HCT116 (cell line): ENCODE measurements around the gene CLDN15. TPM values are rescaled to one million over a fixed set of nuclear protein-coding genes. Genes with fewer than 3 reads are reported as not detected.

Experiments used
- ATAC-seq: fragments of 200-7000 bp; cut with Tn5 transposase; 2 replicates; pipeline ENCODE4 v1.9.1; 2020; ENCODE audit warnings: mild to moderate bottlenecking, moderate library complexity
- BruUV-seq: library from RNA; stranded (reverse); fragments of 400-500 nt; replicated peaks from 2 replicates; lab custom pipeline; 2021; lab: Mats Ljungman, UMichigan
- CTCF ChIA-PET: fragments of 300-600 bp; sonication (Branson Sonifier 250); formaldehyde crosslinking; loops from one replicate; lab custom pipeline; 2021; ENCODE audit warnings: antibody characterized with exemption; lab: Charles Lee
- POLR2A ChIA-PET: fragments of 300-600, 350-600 bp; sonication (Branson Sonifier 250); formaldehyde crosslinking; loops from one replicate; lab custom pipeline; 2021; ENCODE audit warnings: antibody characterized with exemption; lab: Charles Lee
- RAD21 ChIA-PET, 2 experiments: fragments of 300-600 bp; sonication (Branson Sonifier 250); formaldehyde crosslinking; loops; one replicate each; lab custom pipeline; 2023; ENCODE audit warnings: low total read pairs in 2 of 2; ENCODE audit not compliant: uncharacterized antibody in 2 of 2, unreplicated experiment in 2 of 2, low non-redundant PET in 1 of 2; lab: Charles Lee
- DNase-seq: peaks from one replicate; pipeline ENCODE4 v3.0.0-alpha.2; 2010; ENCODE audit warnings: low read depth, low spot score
- H2AFZ ChIP-seq: fragments of 200-600 bp; shearing (Covaris generic), sonication (generic); 2 replicates; pipeline ENCODE4 v1.6.1; 2017; ENCODE audit warnings: low read depth, mixed run types, mixed read lengths, antibody characterized with exemption, low read length; ENCODE audit not compliant: poor library complexity, severe bottlenecking
- H3K27ac ChIP-seq: 2 replicates; pipeline ENCODE4 v1.5.1; 2012; ENCODE audit warnings: low read depth, low read length
- H3K27me3 ChIP-seq: fragments of 200-600 bp; sonication (generic); 2 replicates; pipeline ENCODE4 v1.6.1; 2016; ENCODE audit warnings: mixed run types, low read length, mixed read lengths; ENCODE audit not compliant: insufficient read depth
- H3K36me3 ChIP-seq, 2 experiments: fragments of 200-500 bp in 1 of 2; fragments of 200-600 bp in 1 of 2; sonication (Bioruptor generic) in 1 of 2; sonication (generic) in 1 of 2; 2 replicates each; pipeline versions ENCODE4 v1.5.1 to v1.6.1; 2014 to 2016; ENCODE audit warnings: low read length in 2 of 2, inconsistent platforms in 1 of 2, mixed read lengths in 1 of 2, mixed run types in 1 of 2; ENCODE audit not compliant: insufficient read depth in 2 of 2, control insufficient read depth in 1 of 2
- H3K4me1 ChIP-seq, 2 experiments: fragments of 200-600 bp in 1 of 2; sonication (generic) in 1 of 2; 2 replicates each; pipeline versions ENCODE4 v1.5.1 to v1.6.1; 2012 to 2017; ENCODE audit warnings: low read length in 2 of 2, inconsistent platforms in 1 of 2, mild to moderate bottlenecking in 1 of 2, mixed read lengths in 1 of 2, mixed run types in 1 of 2, moderate library complexity in 1 of 2; ENCODE audit not compliant: insufficient read depth in 2 of 2, control insufficient read depth in 1 of 2
- H3K4me2 ChIP-seq: fragments of 200-600 bp; sonication (generic); 2 replicates; pipeline ENCODE4 v1.6.1; 2017; ENCODE audit warnings: mixed run types, low read length, mixed read lengths
- H3K4me3 ChIP-seq, 2 experiments: fragments of 200-600 bp in 1 of 2; sonication (generic) in 1 of 2; replicated peaks in 1 of 2; 2 replicates each; pipeline ENCODE4 v1.5.1; 2011 to 2016; ENCODE audit warnings: low read length in 2 of 2, control low read depth in 1 of 2, low read depth in 1 of 2, mild to moderate bottlenecking in 1 of 2, mixed read lengths in 1 of 2, mixed run types in 1 of 2
- H3K79me2 ChIP-seq: fragments of 200-600 bp; sonication (generic); 2 replicates; pipeline ENCODE4 v1.6.1; 2017; ENCODE audit warnings: mild to moderate bottlenecking, mixed run types, low read length, moderate library complexity, mixed read lengths; ENCODE audit not compliant: insufficient read depth
- H3K9ac ChIP-seq: fragments of 200-600 bp; sonication (generic); 2 replicates; pipeline ENCODE4 v1.6.1; 2016; ENCODE audit warnings: low read length, mixed read lengths
- H3K9me2 ChIP-seq: fragments of 200-600 bp; sonication (generic), shearing (Covaris generic); 2 replicates; pipeline ENCODE4 v1.6.1; 2017; ENCODE audit warnings: mixed run types, mild to moderate bottlenecking, moderate library complexity; ENCODE audit not compliant: insufficient read depth
- H3K9me3 ChIP-seq, 2 experiments: fragments of 200-500 bp in 1 of 2; fragments of 200-600 bp in 1 of 2; sonication (Bioruptor generic) in 1 of 2; sonication (generic) in 1 of 2; 2 replicates each; pipeline ENCODE4 v1.6.1; 2014 to 2017; ENCODE audit warnings: low read length in 2 of 2, mixed read lengths in 2 of 2, inconsistent platforms in 1 of 2, low read depth in 1 of 2, mild to moderate bottlenecking in 1 of 2, mixed run types in 1 of 2, moderate library complexity in 1 of 2; ENCODE audit not compliant: control insufficient read depth in 1 of 2, insufficient read depth in 1 of 2
- H4K20me1 ChIP-seq: fragments of 200-600 bp; sonication (generic), shearing (Covaris generic); 2 replicates; pipeline ENCODE4 v1.6.1; 2017; ENCODE audit warnings: mixed run types, mild to moderate bottlenecking, moderate library complexity; ENCODE audit not compliant: insufficient read depth
- CBX3 ChIP-seq: IDR thresholded peaks from 2 replicates; pipeline ENCODE4 v1.6.1; 2012; ENCODE audit warnings: low read depth
- EGR1 ChIP-seq: IDR thresholded peaks from 2 replicates; pipeline ENCODE4 v1.6.1; 2012; ENCODE audit warnings: low read depth
- EZH2 ChIP-seq: fragments of 200-600 bp; sonication (generic); IDR thresholded peaks from 2 replicates; pipeline ENCODE4 v1.6.1; 2017; ENCODE audit warnings: antibody characterized with exemption, mixed run types
- EZH2phosphoT487 ChIP-seq: fragments of 200-600 bp; IDR thresholded peaks from 2 replicates; pipeline ENCODE4 v1.6.1; 2018; ENCODE audit warnings: antibody characterized with exemption, borderline replicate concordance
- FOSL1 ChIP-seq: IDR thresholded peaks from 2 replicates; pipeline ENCODE4 v1.6.1; 2012; ENCODE audit warnings: low read depth
- JUND ChIP-seq: IDR thresholded peaks from 2 replicates; pipeline ENCODE4 v1.6.1; 2012
- POLR2A ChIP-seq: IDR thresholded peaks from 2 replicates; pipeline ENCODE4 v1.7.0; 2011; ENCODE audit warnings: borderline replicate concordance; ENCODE audit not compliant: insufficient read depth, insufficient read length; ENCODE audit errors: extremely low read depth
- RAD21 ChIP-seq: IDR thresholded peaks from 2 replicates; pipeline ENCODE4 v1.6.1; 2012; ENCODE audit warnings: low read depth, mild to moderate bottlenecking
- SP1 ChIP-seq: IDR thresholded peaks from 2 replicates; pipeline ENCODE4 v1.6.1; 2012; ENCODE audit warnings: low read depth
- ZFX ChIP-seq: fragments of 450-650 bp; IDR thresholded peaks from 2 replicates; pipeline ENCODE4 v1.6.1; 2017
- intact Hi-C: fragments of 100-400 bp; cut with micrococcal nuclease; formaldehyde crosslinking; loops from 2 replicates; pipeline ENCODE4 v1.10.0; 2022
- total RNA-seq: library from RNA; stranded (reverse); gene quantifications from one replicate; pipeline ENCODE4 v1.2.1, GENCODE V29; 2021; ENCODE audit not compliant: unreplicated experiment
- TF ChIP-seq, protein P1 (sequence below): IDR thresholded peaks from 2 replicates; pipeline ENCODE4 v1.6.1; 2011; ENCODE audit warnings: mild to moderate bottlenecking, low read length, moderate library complexity; ENCODE audit not compliant: insufficient replicate concordance; ENCODE audit errors: extremely low read depth
- TF ChIP-seq, protein P2 (sequence below): IDR thresholded peaks from 2 replicates; pipeline ENCODE4 v1.6.1; 2012
- TF ChIP-seq, protein P3 (sequence below), 3 experiments: fragments of 200-600 bp in 1 of 3; sonication (generic) in 1 of 3; IDR thresholded peaks in 2 of 3; conservative IDR thresholded peaks in 1 of 3; 2 replicates each; pipeline ENCODE4 v1.5.1; 2012 to 2017; ENCODE audit warnings: low read depth in 2 of 3, low read length in 2 of 3, antibody characterized with exemption in 1 of 3, borderline replicate concordance in 1 of 3, control low read depth in 1 of 3, mild to moderate bottlenecking in 1 of 3, mixed read lengths in 1 of 3, mixed run types in 1 of 3, moderate library complexity in 1 of 3; ENCODE audit not compliant: insufficient read depth in 1 of 3
- TF ChIP-seq, protein P4 (sequence below): IDR thresholded peaks from 2 replicates; pipeline ENCODE4 v1.6.1; 2012; ENCODE audit warnings: low read depth

The CLDN15 gene
- total RNA-seq, 1 experiment from 2014 or later: 16.9 TPM

- BruUV-seq: no TSS peak
- CTCF ChIA-PET: interaction anchor here (2.5 kb wide), 1 partner anchor 52 kb away, joined by 9 read pairs; no protein-coding TSS in a partner anchor
Observed at GRCh38 chr7:101195884-101196283, 41.7 kb downstream of the CLDN15 start.

DNA sequence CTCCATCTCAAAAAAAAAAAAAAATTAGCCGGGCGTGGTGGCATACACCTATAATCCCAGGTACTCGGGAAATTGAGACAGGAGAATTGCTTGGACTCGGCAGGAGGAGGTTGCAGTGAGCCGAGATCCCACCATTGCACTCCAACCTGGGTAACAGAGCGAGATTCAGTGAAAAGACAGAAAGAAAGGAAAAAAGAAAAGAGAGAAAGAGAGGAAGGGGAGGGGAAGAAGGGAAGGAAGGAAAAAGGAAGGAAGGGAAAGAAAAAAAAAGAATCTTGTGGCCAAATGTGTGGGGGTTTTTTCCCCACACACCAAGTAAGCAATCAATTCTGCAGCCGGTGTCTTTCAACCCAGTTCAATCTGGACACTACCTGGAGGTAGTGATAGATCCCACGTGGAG lies 48.5 kb downstream of the CLDN15 start:
- H3K9me2 ChIP-seq: no peaks in the 10 kb centered on the region
- H3K9me3 ChIP-seq: no peaks in the 10 kb centered on the region
- no peak overlapping the region for H3K4me3 ChIP-seq
- H3K27me3 ChIP-seq: no peaks in the 10 kb centered on the region
- POLR2A ChIA-PET: no interaction called here
- no peaks in the 10 kb centered on the region for H4K20me1 ChIP-seq
- RAD21 ChIA-PET: no interaction called here
- BruUV-seq: no TSS peak
- CTCF ChIA-PET: no interaction called here
- intact Hi-C loops: no loop called here
- DNase-seq (no peak), ATAC-seq (no peak)
- no peaks in the 10 kb centered on the region for H3K79me2 ChIP-seq
- H3K27ac ChIP-seq: no peak overlapping the region
- H3K9ac ChIP-seq: no peak overlapping the region
- H3K36me3 ChIP-seq: no peaks in the 10 kb centered on the region
- no peak overlapping the region for H3K4me2 ChIP-seq
- H3K4me1 ChIP-seq: peaks cover 2 to 19% of the 10 kb centered on the region in 2 experiments; a peak in 3 of 4 replicates
- no peak overlapping the region for H2AFZ ChIP-seq
- TF ChIP-seq, protein P1, sequence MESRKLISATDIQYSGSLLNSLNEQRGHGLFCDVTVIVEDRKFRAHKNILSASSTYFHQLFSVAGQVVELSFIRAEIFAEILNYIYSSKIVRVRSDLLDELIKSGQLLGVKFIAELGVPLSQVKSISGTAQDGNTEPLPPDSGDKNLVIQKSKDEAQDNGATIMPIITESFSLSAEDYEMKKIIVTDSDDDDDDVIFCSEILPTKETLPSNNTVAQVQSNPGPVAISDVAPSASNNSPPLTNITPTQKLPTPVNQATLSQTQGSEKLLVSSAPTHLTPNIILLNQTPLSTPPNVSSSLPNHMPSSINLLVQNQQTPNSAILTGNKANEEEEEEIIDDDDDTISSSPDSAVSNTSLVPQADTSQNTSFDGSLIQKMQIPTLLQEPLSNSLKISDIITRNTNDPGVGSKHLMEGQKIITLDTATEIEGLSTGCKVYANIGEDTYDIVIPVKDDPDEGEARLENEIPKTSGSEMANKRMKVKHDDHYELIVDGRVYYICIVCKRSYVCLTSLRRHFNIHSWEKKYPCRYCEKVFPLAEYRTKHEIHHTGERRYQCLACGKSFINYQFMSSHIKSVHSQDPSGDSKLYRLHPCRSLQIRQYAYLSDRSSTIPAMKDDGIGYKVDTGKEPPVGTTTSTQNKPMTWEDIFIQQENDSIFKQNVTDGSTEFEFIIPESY: no peak
- no peak for TF ChIP-seq FOSL1
- TF ChIP-seq, protein P2, sequence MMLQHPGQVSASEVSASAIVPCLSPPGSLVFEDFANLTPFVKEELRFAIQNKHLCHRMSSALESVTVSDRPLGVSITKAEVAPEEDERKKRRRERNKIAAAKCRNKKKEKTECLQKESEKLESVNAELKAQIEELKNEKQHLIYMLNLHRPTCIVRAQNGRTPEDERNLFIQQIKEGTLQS: no peak
- no peak for TF ChIP-seq CBX3
- TF ChIP-seq SP1: no peak
- no peak for TF ChIP-seq JUND
- TF ChIP-seq, protein P3, sequence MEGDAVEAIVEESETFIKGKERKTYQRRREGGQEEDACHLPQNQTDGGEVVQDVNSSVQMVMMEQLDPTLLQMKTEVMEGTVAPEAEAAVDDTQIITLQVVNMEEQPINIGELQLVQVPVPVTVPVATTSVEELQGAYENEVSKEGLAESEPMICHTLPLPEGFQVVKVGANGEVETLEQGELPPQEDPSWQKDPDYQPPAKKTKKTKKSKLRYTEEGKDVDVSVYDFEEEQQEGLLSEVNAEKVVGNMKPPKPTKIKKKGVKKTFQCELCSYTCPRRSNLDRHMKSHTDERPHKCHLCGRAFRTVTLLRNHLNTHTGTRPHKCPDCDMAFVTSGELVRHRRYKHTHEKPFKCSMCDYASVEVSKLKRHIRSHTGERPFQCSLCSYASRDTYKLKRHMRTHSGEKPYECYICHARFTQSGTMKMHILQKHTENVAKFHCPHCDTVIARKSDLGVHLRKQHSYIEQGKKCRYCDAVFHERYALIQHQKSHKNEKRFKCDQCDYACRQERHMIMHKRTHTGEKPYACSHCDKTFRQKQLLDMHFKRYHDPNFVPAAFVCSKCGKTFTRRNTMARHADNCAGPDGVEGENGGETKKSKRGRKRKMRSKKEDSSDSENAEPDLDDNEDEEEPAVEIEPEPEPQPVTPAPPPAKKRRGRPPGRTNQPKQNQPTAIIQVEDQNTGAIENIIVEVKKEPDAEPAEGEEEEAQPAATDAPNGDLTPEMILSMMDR (IDR thresholded peaks at IDR 0.05 in 2 of 3, conservative IDR thresholded peaks at IDR 0.05 in 1 of 3; ENCODE audit: borderline replicate concordance in 1 of 3, insufficient read depth in 1 of 3, low read depth in 2 of 3, low read length in 2 of 3): no peak
- TF ChIP-seq EGR1: no peak
- no peak for TF ChIP-seq EZH2
- TF ChIP-seq RAD21: no peak
- TF ChIP-seq, protein P4, sequence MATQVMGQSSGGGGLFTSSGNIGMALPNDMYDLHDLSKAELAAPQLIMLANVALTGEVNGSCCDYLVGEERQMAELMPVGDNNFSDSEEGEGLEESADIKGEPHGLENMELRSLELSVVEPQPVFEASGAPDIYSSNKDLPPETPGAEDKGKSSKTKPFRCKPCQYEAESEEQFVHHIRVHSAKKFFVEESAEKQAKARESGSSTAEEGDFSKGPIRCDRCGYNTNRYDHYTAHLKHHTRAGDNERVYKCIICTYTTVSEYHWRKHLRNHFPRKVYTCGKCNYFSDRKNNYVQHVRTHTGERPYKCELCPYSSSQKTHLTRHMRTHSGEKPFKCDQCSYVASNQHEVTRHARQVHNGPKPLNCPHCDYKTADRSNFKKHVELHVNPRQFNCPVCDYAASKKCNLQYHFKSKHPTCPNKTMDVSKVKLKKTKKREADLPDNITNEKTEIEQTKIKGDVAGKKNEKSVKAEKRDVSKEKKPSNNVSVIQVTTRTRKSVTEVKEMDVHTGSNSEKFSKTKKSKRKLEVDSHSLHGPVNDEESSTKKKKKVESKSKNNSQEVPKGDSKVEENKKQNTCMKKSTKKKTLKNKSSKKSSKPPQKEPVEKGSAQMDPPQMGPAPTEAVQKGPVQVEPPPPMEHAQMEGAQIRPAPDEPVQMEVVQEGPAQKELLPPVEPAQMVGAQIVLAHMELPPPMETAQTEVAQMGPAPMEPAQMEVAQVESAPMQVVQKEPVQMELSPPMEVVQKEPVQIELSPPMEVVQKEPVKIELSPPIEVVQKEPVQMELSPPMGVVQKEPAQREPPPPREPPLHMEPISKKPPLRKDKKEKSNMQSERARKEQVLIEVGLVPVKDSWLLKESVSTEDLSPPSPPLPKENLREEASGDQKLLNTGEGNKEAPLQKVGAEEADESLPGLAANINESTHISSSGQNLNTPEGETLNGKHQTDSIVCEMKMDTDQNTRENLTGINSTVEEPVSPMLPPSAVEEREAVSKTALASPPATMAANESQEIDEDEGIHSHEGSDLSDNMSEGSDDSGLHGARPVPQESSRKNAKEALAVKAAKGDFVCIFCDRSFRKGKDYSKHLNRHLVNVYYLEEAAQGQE: no peak

More at GRCh38 chr7:101195884-101196283, 41.7 kb downstream of the CLDN15 start:
- no peak for TF ChIP-seq RAD21
- no peak for TF ChIP-seq EZH2phosphoT487
- TF ChIP-seq POLR2A: no peak
- no peak for TF ChIP-seq JUND
- no peak for TF ChIP-seq CBX3
- TF ChIP-seq ZFX: no peak
- intact Hi-C loops: loop anchor here (10.0 kb wide), 1 partner anchor 231 kb away; the partner anchor contains the start of gene MUC12
- Histone ChIP-seq H2AFZ (no peak overlapping the region), H3K9me2 (no peaks in the 10 kb centered on the region), H3K27me3 (no peaks in the 10 kb centered on the region), H3K36me3 (no peaks in the 10 kb centered on the region), H3K4me2 (no peak overlapping the region), H3K4me3 (no peak overlapping the region), H3K79me2 (no peaks in the 10 kb centered on the region), H3K4me1 (peaks cover 2 to 11% of the 10 kb centered on the region in 2 experiments; a peak in 3 of 4 replicates), H3K9ac (no peak overlapping the region), H4K20me1 (no peaks in the 10 kb centered on the region), H3K27ac (no peak overlapping the region), H3K9me3 (no peaks in the 10 kb centered on the region)
- RAD21 ChIA-PET: no interaction called here
- no peak for DNase-seq
- POLR2A ChIA-PET: no interaction called here
- ATAC-seq: no peak
